Erythroblast (primary cell): ENCODE measurements around the gene CACNA1E.

ENCODE experiments used
- GATA1 ChIP-seq: IDR thresholded peaks from 2 replicates; pipeline ENCODE4 v1.6.1; 2011; ENCODE audit warnings: low read depth, mild to moderate bottlenecking, control low read depth, low read length, moderate library complexity
- POLR2A ChIP-seq: IDR thresholded peaks from 2 replicates; pipeline ENCODE4 v1.6.1; 2011; ENCODE audit warnings: mild to moderate bottlenecking, low read length

- TF ChIP-seq POLR2A (no peak), GATA1 (no peak)
Observed at GRCh38 chr1:181496759-181497158, 13.4 kb downstream of the CACNA1E start.
